ENCODE measurements around the gene SLC2A6.

Gene SLC2A6

DNA sequence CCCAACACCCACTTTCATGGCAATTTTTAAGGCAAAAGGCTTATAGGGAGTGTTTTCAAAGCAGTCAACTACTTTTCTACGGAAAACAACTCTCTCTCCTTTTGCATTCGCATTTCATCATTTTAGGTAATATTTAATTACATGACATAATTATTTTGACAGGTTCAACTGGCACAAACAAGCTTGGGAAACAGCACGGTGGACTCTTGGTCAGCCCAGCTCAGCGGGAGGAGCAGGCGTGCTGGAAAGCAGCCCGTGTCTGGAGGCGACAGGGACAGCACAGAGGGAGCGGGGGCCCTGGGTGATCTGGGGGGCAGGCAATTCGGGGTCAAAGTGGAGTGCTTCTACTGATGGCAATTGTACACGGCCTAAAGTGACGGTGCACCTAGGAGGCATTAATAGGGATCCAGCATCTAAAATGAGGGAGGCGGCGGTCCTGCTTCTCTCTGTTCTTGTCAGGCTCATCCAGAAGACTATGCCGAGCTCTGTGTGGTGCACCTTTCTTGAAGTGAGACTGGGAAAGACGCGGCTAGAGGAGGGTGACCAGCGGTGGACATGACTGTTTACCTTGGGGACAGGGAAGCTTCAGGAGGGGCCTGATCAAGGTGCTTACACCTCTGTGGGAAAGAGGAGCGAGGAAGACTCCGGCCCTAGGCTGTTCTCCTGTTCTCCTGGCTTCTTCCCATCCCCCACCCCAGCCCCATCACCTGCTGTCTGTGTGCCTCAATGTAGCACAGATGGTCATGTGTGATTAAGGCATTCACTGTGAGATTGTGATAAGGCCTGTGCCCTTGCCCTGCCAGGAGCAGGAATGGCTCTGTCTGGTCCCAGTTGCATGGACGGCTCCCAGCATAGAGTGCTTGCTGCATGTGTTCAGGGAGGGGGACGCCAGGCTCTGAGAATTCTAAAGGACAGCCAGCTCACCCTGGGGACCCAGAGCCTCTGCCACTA lies 42.5 kb upstream of the SLC2A6 start:
- DNase-seq (ENCODE audit: low read depth in 1 of 2, low spot score in 1 of 2) = no peak
- in situ Hi-C loops (cut with HindIII; ENCODE audit: low pct_unique_long_range_greater_than_20kb, low sequenced_read_pairs) = no loop called here
- TF ChIP-seq JUND (IDR thresholded peaks at IDR 0.05; ENCODE audit: low read depth) = no peak

DNA sequence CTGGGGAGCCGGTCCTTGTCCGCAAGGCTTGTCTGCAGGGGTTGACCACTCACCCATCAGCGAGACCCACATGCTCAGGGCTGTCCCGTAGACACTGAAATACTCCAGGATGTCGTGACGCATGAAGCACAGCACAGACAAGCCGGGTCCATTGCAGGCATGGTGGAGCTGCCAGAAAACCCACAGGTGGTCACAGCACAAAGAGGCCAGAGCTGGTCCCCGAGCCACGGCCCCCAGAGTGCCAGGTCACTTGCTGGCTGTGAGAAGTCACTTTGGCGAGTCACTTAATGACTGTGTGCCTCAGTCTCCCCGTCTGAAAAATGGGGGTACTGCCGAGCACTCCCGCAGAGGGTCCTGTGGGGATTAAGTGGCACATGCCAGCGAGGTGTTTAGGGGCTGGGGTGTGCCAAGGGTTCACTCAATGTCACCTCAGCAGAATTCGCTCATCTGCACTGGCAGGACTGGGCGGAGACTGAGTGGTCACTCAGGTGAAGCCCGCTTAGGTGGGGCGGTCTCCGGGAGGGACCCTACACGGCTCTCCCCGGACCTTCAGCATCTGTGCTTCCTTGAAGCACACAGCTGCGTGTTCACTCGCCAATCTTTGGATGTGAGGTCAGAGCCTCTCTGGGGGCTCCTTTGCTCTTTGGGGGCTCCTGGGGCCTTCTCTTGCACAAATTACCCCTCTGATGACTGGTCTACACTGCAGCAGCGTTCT lies 41.4 kb upstream of the SLC2A6 start:
- no peak for TF ChIP-seq JUND (IDR thresholded peaks at IDR 0.05; ENCODE audit: low read depth)
- in situ Hi-C loops (cut with HindIII; ENCODE audit: low pct_unique_long_range_greater_than_20kb, low sequenced_read_pairs) = no loop called here
- DNase-seq (ENCODE audit: low read depth in 1 of 2, low spot score in 1 of 2) = no peak

DNA sequence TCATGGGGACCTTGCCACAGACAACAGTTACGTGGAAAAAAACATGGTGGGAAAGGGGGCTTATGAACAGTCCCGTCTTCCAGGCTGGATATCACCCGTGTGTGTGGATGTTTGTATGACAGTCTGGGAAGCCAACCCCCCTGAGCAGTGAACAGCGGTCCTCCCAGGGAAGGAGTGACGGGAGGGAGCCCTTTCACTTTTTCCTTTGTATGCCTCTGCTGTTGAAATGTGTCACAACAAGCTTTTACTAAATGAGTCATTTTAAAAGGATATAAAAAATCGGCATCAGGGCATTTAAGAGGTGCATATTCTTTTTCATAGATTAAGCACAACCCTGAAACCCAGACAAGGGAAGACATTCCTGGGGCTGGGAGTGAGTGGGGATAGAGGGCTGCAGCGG lies 40.8 kb upstream of the SLC2A6 start:
- in situ Hi-C loops (cut with HindIII; ENCODE audit: low pct_unique_long_range_greater_than_20kb, low sequenced_read_pairs) = no loop called here
- TF ChIP-seq JUND (IDR thresholded peaks at IDR 0.05; ENCODE audit: low read depth) = no peak
- no peak for DNase-seq (ENCODE audit: low read depth in 1 of 2, low spot score in 1 of 2)

DNA sequence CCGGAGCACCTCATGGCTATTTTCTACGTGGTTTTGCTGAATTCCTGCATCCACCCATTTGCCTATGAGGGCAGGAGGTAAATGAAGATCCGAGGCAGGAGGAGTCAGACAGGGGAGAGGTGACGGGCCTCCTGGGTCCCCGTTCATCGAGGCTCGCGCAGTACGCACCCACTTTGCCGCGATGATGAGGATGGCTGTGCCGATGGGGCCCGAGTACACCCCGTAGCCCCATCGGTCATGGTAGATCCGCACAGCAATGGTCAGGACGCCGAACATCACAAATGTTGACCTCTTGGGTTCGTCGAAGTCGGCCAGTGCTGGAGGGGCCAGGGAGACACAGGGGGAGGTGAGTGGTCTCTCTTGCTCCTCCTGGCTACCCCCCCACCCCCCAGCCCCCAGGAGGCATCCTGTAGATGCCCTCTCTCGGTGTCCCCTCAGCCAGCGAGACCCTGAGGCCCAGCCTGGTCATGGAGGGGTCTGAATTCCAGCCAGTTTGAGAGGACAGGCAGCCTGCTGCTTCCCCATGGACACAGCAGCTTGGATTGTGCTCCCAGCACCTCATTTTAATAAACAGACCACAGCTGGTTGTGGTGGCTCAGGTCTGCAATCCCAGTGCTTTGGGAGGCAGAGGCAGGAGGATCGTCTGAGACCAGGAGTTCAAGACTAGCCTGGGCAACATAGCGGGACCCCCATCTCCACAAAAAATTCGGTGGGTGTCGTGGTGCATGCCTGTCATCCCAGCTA lies 40.0 kb upstream of the SLC2A6 start:
- no peak for TF ChIP-seq JUND (IDR thresholded peaks at IDR 0.05; ENCODE audit: low read depth)
- in situ Hi-C loops (cut with HindIII; ENCODE audit: low pct_unique_long_range_greater_than_20kb, low sequenced_read_pairs) = no loop called here
- no peak for DNase-seq (ENCODE audit: low read depth in 1 of 2, low spot score in 1 of 2)

DNA sequence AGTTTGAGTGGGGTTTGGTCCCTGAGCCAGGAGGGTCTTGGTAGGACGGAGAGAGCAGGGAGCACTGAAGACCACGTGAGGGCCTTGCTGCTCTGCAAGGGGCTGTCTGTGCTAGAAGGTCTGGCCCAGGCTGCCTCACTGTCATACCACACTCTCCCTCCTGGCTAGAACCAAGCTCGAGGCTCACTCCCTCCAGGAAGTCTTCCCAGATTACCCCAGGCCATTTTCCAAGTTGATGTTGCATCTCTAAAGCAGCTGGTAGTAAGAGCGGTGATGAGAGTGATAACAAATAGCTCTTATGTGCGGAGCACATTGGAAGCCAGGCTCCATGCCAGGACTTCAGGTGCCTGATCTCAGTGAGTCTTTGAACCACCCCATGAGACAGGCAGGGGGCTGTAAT lies 39.3 kb upstream of the SLC2A6 start:
- TF ChIP-seq JUND (IDR thresholded peaks at IDR 0.05; ENCODE audit: low read depth) = no peak
- no peak for DNase-seq (ENCODE audit: low read depth in 1 of 2, low spot score in 1 of 2)
- in situ Hi-C loops (cut with HindIII; ENCODE audit: low pct_unique_long_range_greater_than_20kb, low sequenced_read_pairs) = no loop called here

DNA sequence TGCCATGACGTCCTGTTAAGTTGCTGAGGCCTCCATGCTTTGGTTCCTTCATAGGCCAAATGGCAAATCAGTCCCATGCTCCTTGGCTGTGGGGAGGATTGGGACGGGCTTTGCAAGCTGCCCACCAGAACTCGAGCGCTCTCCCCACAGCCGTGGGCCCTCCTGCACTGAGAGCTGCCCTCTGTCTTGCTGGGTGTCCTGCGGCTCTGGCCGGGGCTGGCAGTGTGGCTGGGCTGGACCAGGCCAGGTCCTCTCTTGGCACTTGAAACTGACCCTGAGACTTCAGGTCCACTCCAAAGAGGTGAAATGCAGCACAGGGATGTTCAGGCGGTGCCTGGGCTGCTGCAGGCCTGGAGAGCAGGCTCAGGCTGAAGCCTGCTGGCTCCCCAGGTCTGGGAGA lies 38.8 kb upstream of the SLC2A6 start:
- in situ Hi-C loops (cut with HindIII; ENCODE audit: low pct_unique_long_range_greater_than_20kb, low sequenced_read_pairs) = no loop called here

DNA sequence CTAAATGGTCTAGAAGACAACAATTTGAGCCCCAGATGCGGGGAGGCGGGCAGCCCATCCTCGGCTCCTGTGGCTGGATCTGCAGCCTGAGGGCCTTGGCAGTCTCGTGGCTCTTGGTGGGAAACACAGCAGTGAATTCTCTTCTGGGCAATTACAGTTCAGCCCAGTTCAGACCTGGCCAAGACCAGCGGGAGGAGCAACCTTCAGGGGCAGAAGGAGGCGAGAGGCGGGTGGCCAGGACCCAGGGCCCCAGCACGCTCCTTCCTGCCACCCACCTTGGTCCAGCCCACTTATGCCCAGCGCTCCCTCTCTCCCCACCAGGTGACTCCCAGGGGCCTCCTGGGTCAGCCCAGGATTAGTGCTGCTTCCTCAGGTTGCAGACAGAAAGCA lies 38.1 kb upstream of the SLC2A6 start:
- DNase-seq (ENCODE audit: low read depth in 1 of 2, low spot score in 1 of 2) = no peak
- no peak for TF ChIP-seq JUND (IDR thresholded peaks at IDR 0.05; ENCODE audit: low read depth)
- in situ Hi-C loops (cut with HindIII; ENCODE audit: low pct_unique_long_range_greater_than_20kb, low sequenced_read_pairs) = no loop called here

More for the DNA sequence above, 38.8 kb upstream of the SLC2A6 start:
- DNase-seq (ENCODE audit: low read depth in 1 of 2, low spot score in 1 of 2) = no peak
- TF ChIP-seq JUND (IDR thresholded peaks at IDR 0.05; ENCODE audit: low read depth) = no peak

DNA sequence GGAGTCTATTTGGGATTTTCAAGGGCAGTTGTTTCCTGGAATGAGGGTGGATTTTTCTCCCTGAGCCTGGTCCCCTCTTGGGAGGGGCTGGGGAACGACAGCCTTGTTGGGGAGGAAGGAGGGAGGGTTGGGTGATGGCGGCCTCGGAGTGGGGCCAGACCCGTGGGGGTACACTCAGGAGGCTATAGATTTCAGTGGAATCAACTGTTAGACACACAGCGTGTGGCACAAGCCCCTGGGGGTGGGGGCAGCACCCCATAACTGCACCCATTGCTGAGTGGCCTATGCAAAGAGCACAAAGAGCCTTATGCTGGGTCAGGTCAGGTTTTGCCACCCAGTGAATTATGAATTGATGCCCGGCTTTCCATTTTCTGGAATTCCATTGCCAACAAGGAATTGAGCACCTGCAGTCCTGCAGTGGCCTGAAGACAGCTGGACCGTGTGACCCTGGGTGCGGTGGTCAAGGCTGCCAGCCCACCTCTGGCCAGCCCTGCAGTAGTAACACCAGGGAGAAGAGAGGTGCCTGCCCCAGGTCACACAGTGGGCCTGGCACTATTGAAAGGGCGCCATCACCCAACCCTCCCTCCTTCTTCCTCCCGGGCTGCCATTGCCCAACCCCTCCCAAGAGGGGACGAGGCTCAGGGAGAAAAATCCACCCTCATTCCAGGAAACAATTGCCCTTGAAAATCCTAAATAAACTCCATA lies 37.5 kb upstream of the SLC2A6 start:
- DNase-seq (ENCODE audit: low read depth in 1 of 2, low spot score in 1 of 2) = no peak
- in situ Hi-C loops (cut with HindIII; ENCODE audit: low pct_unique_long_range_greater_than_20kb, low sequenced_read_pairs) = no loop called here
- TF ChIP-seq JUND (IDR thresholded peaks at IDR 0.05; ENCODE audit: low read depth) = no peak

DNA sequence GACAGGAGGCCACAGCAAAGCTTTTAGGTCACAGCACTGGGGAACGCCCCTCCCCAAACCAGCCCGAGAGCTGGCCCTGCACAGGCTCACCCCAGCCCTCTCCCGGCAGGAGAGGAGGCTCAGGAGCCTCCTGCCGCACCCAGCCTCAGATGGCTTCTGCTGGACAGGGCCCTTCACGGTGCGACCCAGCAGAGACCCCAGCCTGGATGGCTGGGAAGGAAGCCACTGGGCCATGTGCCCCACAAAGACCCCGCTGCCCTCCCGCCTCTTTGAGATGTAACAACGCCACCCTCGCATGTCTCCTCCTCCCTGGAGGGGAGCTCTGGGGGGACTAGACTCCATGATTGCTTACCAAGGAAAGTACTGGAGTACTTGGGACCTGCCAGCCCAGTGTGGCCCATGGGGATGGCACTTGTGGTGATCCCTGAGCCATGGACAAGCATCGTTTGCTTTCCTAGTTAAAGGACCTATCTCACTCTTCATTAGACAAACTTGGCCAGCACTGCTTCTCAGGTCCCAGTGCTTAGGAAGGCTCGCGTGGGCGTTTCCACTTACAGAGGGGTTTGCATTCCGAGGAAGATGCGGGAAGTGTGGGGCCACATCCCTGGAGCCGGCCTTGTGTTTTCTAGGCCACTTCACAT lies 36.8 kb upstream of the SLC2A6 start:
- TF ChIP-seq JUND (IDR thresholded peaks at IDR 0.05; ENCODE audit: low read depth) = no peak
- DNase-seq (ENCODE audit: low read depth in 1 of 2, low spot score in 1 of 2) = no peak
- in situ Hi-C loops (cut with HindIII; ENCODE audit: low pct_unique_long_range_greater_than_20kb, low sequenced_read_pairs) = no loop called here

DNA sequence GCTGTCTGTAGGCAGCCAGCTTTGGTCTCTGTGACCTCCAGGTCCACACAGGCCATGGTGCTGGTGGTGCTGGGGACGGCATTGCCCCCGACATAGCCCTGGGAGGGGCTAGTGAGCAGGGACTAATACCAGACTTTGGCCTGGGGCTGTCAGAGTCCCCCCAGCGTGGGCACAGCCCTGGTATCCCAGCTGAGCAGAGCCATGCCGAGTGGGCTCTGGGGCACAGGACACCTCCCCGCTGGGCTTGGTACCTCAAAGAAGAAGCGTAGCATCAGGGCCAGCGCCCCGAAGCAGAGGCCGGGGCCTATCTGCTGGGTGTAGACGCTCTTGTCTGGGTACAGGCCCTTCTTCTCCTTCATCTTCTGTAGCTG lies 36.3 kb upstream of the SLC2A6 start:
- in situ Hi-C loops (cut with HindIII; ENCODE audit: low pct_unique_long_range_greater_than_20kb, low sequenced_read_pairs) = no loop called here
- no peak for TF ChIP-seq JUND (IDR thresholded peaks at IDR 0.05; ENCODE audit: low read depth)
- no peak for DNase-seq (ENCODE audit: low read depth in 1 of 2, low spot score in 1 of 2)

DNA sequence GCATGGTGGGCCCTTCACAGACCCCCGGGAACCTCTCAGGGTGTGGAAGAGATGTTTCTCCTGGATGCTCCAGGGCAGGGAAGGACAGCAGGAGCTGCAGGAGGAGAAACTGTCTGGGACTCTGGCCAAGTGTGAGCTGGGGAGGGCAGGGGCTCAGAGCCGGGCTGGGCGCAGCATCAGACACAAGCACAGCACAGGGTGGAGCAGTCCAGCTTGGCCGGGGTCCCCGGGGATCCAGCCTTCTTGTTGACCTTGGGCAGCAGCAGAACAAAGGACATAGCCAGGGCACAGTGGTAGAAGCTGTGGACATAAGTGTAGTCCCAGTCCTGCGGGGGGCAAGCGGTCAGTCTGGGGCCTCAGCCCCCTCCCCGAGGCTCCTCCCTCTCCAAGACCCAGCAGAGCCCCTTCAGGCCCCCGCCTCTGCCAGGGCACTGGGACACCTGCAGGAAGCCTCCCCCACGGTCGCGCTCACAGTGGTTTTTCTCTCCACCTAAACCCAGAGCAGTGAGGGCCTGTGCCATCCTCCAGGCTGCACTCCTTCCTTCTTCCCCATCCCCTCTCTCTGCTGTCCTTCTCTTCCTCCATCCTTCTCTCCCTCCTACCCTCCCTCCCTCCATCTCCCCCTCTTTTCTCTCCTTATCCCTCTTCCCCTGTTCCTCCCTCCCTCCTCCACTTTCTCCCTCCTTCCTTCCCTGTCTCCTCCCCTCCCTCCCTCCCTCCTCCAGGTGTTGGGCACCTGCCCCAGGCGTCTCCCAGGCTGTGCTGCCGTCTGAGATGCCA lies 35.8 kb upstream of the SLC2A6 start:
- no peak for TF ChIP-seq JUND (IDR thresholded peaks at IDR 0.05; ENCODE audit: low read depth)
- in situ Hi-C loops (cut with HindIII; ENCODE audit: low pct_unique_long_range_greater_than_20kb, low sequenced_read_pairs) = no loop called here

More for the DNA sequence above, 35.8 kb upstream of the SLC2A6 start:
- no peak for DNase-seq (ENCODE audit: low read depth in 1 of 2, low spot score in 1 of 2)
